HepG2 (cell line): Measurements from ENCODE around the gene ANAPC16. TPM values are rescaled to one million over a fixed set of nuclear protein-coding genes. Genes with fewer than 3 reads are reported as not detected.
A peak's percentile ranks its signal among the peaks of the same experiment; 100 is the strongest.

Experiments
- ARID4A ChIP-seq: sonication (generic); formaldehyde crosslinking; IDR thresholded peaks from 2 replicates; pipeline ENCODE4 v1.5.0; 2020; ENCODE audit warnings: mild to moderate bottlenecking, missing genetic modification reagents, borderline replicate concordance
- ATRX ChIP-seq: sonication (generic); formaldehyde crosslinking; IDR thresholded peaks from 2 replicates; pipeline ENCODE4 v1.4.0; 2020; ENCODE audit warnings: missing genetic modification reagents, borderline replicate concordance
- BATF2 ChIP-seq: sonication (generic); formaldehyde crosslinking; IDR thresholded peaks from 2 replicates; pipeline ENCODE4 v1.8.0; 2022; ENCODE audit warnings: mild to moderate bottlenecking, missing genetic modification reagents, moderate library complexity
- BORCS8-MEF2B ChIP-seq: sonication (generic); formaldehyde crosslinking; IDR thresholded peaks from 2 replicates; pipeline ENCODE4 v1.8.0; 2022; ENCODE audit warnings: mild to moderate bottlenecking, missing genetic modification reagents
- CBFB ChIP-seq: sonication (generic); formaldehyde crosslinking; IDR thresholded peaks from 2 replicates; pipeline ENCODE4 v1.4.0; 2020; ENCODE audit warnings: missing genetic modification reagents
- HCFC1 ChIP-seq: fragments of 150-350 bp; IDR thresholded peaks from 2 replicates; pipeline ENCODE4 v1.6.1; 2014; ENCODE audit warnings: low read depth, low read length
- NFKB2 ChIP-seq: sonication (generic); formaldehyde crosslinking; IDR thresholded peaks from 2 replicates; pipeline ENCODE4 v1.4.0; 2020; ENCODE audit warnings: missing genetic modification reagents, borderline replicate concordance
- SUZ12 ChIP-seq: fragments of 150-350 bp; IDR thresholded peaks from 2 replicates; pipeline ENCODE4 v1.6.1; 2014; ENCODE audit warnings: low read depth, low read length
- TBL1XR1 ChIP-seq: fragments of 150-350 bp; IDR thresholded peaks from 2 replicates; pipeline ENCODE4 v1.6.1; 2014; ENCODE audit warnings: borderline replicate concordance, low read length; ENCODE audit not compliant: partially characterized antibody
- ZFP62 ChIP-seq: sonication (generic); formaldehyde crosslinking; IDR thresholded peaks from 2 replicates; pipeline ENCODE4 v1.4.0; 2020; ENCODE audit warnings: missing genetic modification reagents
- ZKSCAN8 ChIP-seq: IDR thresholded peaks from 2 replicates; pipeline ENCODE4 v1.6.1; 2016; ENCODE audit warnings: borderline replicate concordance, missing genetic modification reagents, missing compliant biosample characterization
- ZNF20 ChIP-seq: sonication (generic); formaldehyde crosslinking; IDR thresholded peaks from 2 replicates; pipeline ENCODE4 v1.4.0; 2020; ENCODE audit warnings: mild to moderate bottlenecking, moderate library complexity, missing genetic modification reagents
- ZNF274 ChIP-seq: sonication (generic); formaldehyde crosslinking; IDR thresholded peaks from 2 replicates; pipeline ENCODE4 v1.5.1; 2020; ENCODE audit warnings: mild to moderate bottlenecking, missing genetic modification reagents
- ZNF713 ChIP-seq: sonication (generic); formaldehyde crosslinking; IDR thresholded peaks from 2 replicates; pipeline ENCODE4 v1.4.0; 2020; ENCODE audit warnings: mild to moderate bottlenecking, missing genetic modification reagents
- ZNF878 ChIP-seq: sonication (generic); formaldehyde crosslinking; IDR thresholded peaks from 2 replicates; pipeline ENCODE4 v1.8.1; 2023; ENCODE audit warnings: mild to moderate bottlenecking, missing genetic modification reagents, moderate library complexity
- polyA plus RNA-seq, 8 experiments: library from polyadenylated mRNA; depleted of rRNA in 3 of 8; stranded (reverse) in 7 of 8; unstranded in 1 of 8; fragments of >200 nt; fragmentation: Illumina TruSeq in 4 of 8; extraction: Trizol in 4 of 8; gene quantifications; 2 replicates each; pipeline versions ENCODE4 v1.2.1 to v1.2.3, GENCODE V29; 2011 to 2016; ENCODE audit warnings: low read depth in 4 of 8, missing spikeins in 1 of 8, mixed read lengths in 1 of 8; ENCODE audit not compliant: insufficient read depth in 1 of 8
- total RNA-seq, 5 experiments: library from RNA; depleted of rRNA; stranded (reverse); fragments of >200 nt; fragmentation: Illumina TruSeq; extraction: Trizol; gene quantifications; 2 replicates each; pipeline ENCODE4 v1.2.3, GENCODE V29; 2016; ENCODE audit warnings: low read depth in 1 of 5
- TF ChIP-seq, protein P1 (sequence below): sonication (generic); formaldehyde crosslinking; IDR thresholded peaks from 2 replicates; pipeline ENCODE4 v1.4.0; 2020; ENCODE audit warnings: missing genetic modification reagents
- TF ChIP-seq, protein P2 (sequence below): IDR thresholded peaks from 2 replicates; pipeline ENCODE4 v1.6.1; 2016; ENCODE audit warnings: low read depth, borderline replicate concordance

Gene ANAPC16
- total and polyA plus RNA-seq, 2 of the 13 experiments (the other 11 are each of a cell fraction or from before 2014, with no cell fraction given): 74.8 to 89.4 TPM

DNA sequence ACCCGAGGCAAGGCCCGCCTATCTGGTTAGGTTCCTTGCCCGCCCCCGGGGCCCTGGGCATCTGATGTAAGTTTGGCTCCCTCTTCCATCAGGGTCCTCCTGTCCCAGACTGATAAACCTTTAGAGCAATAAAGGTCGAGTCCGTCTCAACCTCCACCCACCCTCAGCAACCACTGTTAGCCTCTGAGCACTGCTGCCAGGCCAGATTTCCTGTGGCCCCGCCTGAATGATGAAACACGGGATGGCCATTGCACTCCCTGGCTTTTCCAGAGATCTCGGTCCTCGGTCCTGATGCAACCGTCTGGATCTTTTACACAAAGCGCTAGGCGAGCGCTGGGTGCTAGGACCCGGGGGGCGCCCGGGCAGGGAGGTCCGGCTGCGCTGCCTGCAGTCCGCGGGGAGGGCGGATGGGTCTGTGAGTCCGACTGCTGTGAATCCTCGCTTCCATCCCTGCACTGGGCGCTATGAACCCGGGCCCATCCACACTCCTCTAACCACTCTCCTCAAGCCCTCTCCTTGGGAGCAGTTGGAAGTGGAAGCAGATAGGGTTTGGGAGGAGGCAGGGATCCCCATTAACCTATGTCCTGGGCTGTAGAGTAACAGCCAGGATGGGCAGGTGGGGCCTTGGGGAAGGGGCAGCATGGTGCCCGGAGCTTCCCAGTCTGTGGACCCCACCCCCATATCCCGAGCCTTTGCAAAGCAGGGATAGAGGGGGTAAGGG, 57.0 kb downstream of the ANAPC16 start (continued):
- TF ChIP-seq, protein P1, sequence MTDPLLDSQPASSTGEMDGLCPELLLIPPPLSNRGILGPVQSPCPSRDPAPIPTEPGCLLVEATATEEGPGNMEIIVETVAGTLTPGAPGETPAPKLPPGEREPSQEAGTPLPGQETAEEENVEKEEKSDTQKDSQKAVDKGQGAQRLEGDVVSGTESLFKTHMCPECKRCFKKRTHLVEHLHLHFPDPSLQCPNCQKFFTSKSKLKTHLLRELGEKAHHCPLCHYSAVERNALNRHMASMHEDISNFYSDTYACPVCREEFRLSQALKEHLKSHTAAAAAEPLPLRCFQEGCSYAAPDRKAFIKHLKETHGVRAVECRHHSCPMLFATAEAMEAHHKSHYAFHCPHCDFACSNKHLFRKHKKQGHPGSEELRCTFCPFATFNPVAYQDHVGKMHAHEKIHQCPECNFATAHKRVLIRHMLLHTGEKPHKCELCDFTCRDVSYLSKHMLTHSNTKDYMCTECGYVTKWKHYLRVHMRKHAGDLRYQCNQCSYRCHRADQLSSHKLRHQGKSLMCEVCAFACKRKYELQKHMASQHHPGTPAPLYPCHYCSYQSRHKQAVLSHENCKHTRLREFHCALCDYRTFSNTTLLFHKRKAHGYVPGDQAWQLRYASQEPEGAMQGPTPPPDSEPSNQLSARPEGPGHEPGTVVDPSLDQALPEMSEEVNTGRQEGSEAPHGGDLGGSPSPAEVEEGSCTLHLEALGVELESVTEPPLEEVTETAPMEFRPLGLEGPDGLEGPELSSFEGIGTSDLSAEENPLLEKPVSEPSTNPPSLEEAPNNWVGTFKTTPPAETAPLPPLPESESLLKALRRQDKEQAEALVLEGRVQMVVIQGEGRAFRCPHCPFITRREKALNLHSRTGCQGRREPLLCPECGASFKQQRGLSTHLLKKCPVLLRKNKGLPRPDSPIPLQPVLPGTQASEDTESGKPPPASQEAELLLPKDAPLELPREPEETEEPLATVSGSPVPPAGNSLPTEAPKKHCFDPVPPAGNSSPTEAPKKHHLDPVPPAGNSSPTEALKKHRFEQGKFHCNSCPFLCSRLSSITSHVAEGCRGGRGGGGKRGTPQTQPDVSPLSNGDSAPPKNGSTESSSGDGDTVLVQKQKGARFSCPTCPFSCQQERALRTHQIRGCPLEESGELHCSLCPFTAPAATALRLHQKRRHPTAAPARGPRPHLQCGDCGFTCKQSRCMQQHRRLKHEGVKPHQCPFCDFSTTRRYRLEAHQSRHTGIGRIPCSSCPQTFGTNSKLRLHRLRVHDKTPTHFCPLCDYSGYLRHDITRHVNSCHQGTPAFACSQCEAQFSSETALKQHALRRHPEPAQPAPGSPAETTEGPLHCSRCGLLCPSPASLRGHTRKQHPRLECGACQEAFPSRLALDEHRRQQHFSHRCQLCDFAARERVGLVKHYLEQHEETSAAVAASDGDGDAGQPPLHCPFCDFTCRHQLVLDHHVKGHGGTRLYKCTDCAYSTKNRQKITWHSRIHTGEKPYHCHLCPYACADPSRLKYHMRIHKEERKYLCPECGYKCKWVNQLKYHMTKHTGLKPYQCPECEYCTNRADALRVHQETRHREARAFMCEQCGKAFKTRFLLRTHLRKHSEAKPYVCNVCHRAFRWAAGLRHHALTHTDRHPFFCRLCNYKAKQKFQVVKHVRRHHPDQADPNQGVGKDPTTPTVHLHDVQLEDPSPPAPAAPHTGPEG (CRISPR knock-in tag): no peak
- TF ChIP-seq ATRX: no peak
- TF ChIP-seq CBFB (CRISPR knock-in tag): peak; percentile 83; the same call in 1 of the 2 replicates
- TF ChIP-seq ARID4A (CRISPR knock-in tag): peak; percentile 80
- no peak for TF ChIP-seq ZFP62 (CRISPR knock-in tag)
- peak; percentile 94 for TF ChIP-seq TBL1XR1
- no peak for TF ChIP-seq SUZ12
- peak; percentile 78; the same call in 1 of the 2 replicates for TF ChIP-seq ZKSCAN8 (CRISPR knock-in tag)
- TF ChIP-seq ZNF20 (CRISPR knock-in tag): no peak
- no peak; the same call in none of the 2 replicates for TF ChIP-seq ZNF878 (CRISPR knock-in tag)
- TF ChIP-seq NFKB2 (CRISPR knock-in tag): no peak; the same call in 1 of the 2 replicates
- TF ChIP-seq BATF2 (CRISPR knock-in tag): no peak
- 0 out of 2 replicates have a peak, but pooled peaks have one; percentile 28 for TF ChIP-seq ZNF713
- TF ChIP-seq BORCS8-MEF2B: peak; percentile 52; the same call in 1 of the 2 replicates
- TF ChIP-seq, protein P2, sequence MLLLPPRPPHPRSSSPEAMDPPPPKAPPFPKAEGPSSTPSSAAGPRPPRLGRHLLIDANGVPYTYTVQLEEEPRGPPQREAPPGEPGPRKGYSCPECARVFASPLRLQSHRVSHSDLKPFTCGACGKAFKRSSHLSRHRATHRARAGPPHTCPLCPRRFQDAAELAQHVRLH (CRISPR knock-in tag): peak; percentile 81; the same call in 1 of the 2 replicates
- TF ChIP-seq ZNF274 (CRISPR knock-in tag): no peak
- no peak for TF ChIP-seq HCFC1
